Heart left ventricle (tissue), 16 donors: Measurements from ENCODE around the gene HHAT. TPM values are rescaled to one million over a fixed set of nuclear protein-coding genes. Genes with fewer than 3 reads are reported as not detected.

Source experiments
- ATAC-seq, 4 donors: fragments of 200-7000 bp; cut with Tn5 transposase; one replicate each; pipeline ENCODE4 v1.9.1; 2020 to 2022; ENCODE audit warnings: moderate library complexity in 4 of 4, mild to moderate bottlenecking in 3 of 4, moderate number of reproducible peaks in 1 of 4
- DNase-seq, 5 donors: peaks; one replicate each; pipeline ENCODE4 v3.0.0-alpha.2; 2020
- H3K27ac ChIP-seq, 12 donors: fragments of 200-600 bp; sonication (generic) in 4 of 12; one replicate each; pipeline versions ENCODE4 v1.5.0 to v1.8.0; 2016 to 2022; ENCODE audit warnings: mild to moderate bottlenecking in 2 of 12
- H3K27me3 ChIP-seq, 9 donors: fragments of 200-600 bp; sonication (generic) in 2 of 9; one replicate each; pipeline versions ENCODE4 v1.5.1 to v1.8.0; 2016 to 2022; ENCODE audit warnings: mild to moderate bottlenecking in 3 of 9
- H3K36me3 ChIP-seq, 9 donors: fragments of 200-600 bp; sonication (generic) in 2 of 9; one replicate each; pipeline versions ENCODE4 v1.5.0 to v1.8.0; 2018 to 2022; ENCODE audit warnings: mild to moderate bottlenecking in 2 of 9
- H3K4me1 ChIP-seq, 12 donors: fragments of 200-600 bp; sonication (generic) in 4 of 12; one replicate each; pipeline versions ENCODE4 v1.5.0 to v1.8.0; 2016 to 2022; ENCODE audit warnings: mild to moderate bottlenecking in 3 of 12
- H3K4me3 ChIP-seq, 12 donors: fragments of 200-600 bp; sonication (generic) in 4 of 12; one replicate each; pipeline versions ENCODE4 v1.5.0 to v1.8.0; 2017 to 2022; ENCODE audit warnings: mild to moderate bottlenecking in 9 of 12, moderate library complexity in 4 of 12
- H3K9me3 ChIP-seq, 12 donors: fragments of 200-600 bp; sonication (generic) in 4 of 12; one replicate each; pipeline versions ENCODE4 v1.5.0 to v1.8.0; 2016 to 2022; ENCODE audit warnings: mild to moderate bottlenecking in 1 of 12
- POLR2A ChIP-seq, 2 donors: fragments of 450-650 bp; IDR thresholded peaks; one replicate each; pipeline ENCODE4 v1.6.1; 2017; ENCODE audit warnings: antibody characterized with exemption in 2 of 2, mild to moderate bottlenecking in 2 of 2, moderate library complexity in 2 of 2
- WGBS, 4 donors: extraction: QIAGEN DNeasy Blood & Tissue Kit in 2 of 4; methylation state at CpG; one replicate each; pipeline versions ENCODE4 v1.1.5 to v1.1.7; 2013 to 2018; 5-methylcytosine and 5-hydroxymethylcytosine counted together
- intact Hi-C, 10 donors: fragments of 100-400 bp; cut with DNase I; formaldehyde crosslinking; loops; one replicate each; pipeline versions ENCODE4 v1.11.1 to v1.14.2; 2022
- polyA plus RNA-seq, 2 donors: library from polyadenylated mRNA; stranded (reverse); fragments of 200-250 nt; gene quantifications; one replicate each; pipeline ENCODE4 v1.2.3, GENCODE V29; 2013
- total RNA-seq, 9 donors: library from RNA; depleted of rRNA in 2 of 9; stranded (reverse); fragments of >200 nt in 2 of 9; fragmentation: NEBNext Ultra II Directional in 3 of 9; extraction: Animal tissue kit (Norgen Biotek cat#: 25700) in 3 of 9; gene quantifications; one replicate each; pipeline versions ENCODE4 v1.1.0 to v1.2.4, GENCODE V29; 2016 to 2023
- TF ChIP-seq, protein P1 (sequence below), 12 donors: fragments of 200-600 bp; sonication (generic) in 4 of 12; IDR thresholded peaks; one replicate each; pipeline versions ENCODE4 v1.5.0 to v1.8.0; 2018 to 2022; ENCODE audit warnings: antibody characterized with exemption in 12 of 12, mild to moderate bottlenecking in 5 of 12
- donor health status: ischemic (EF 13 %, LVEDD 7.1; RV severe dilation, severe dysfunction).
- donor health status: healthy with polysubstance abuse.
- donor health status: DM: no; HTN: yes; CAD: no.
- donor health status: DM: no; HTN: no; CAD: no.
- donor health status: ischemic (EF 25% LVEDD 6.9; RV normal size, moderate dysfunction).
- donor health status: ischemic (EF 25% LVEDD 5.7; RV mildly dilated, moderate dysfunction).
- donor health status: healthy.
- donor health status: DM: yes; HTN: yes; CAD: no.
- donor health status: ischemic (EF 35%, LVEDD 5.7; RV mildly dilated, moderate dysfunction).
- donor health status: nonischemic (EF 11% LVEDD 7.7; RV severe dilation, severe dysfunction).
- donor health status: DM: yes; HTN: yes; CAD: no.
- donor health status: PGD.
- donor health status: ischemic (EF 29% LVEDD 5.4; RV normal size, mild dysfunction).
- donor health status: nonischemic (EF 23%, LVEDD 6.1; RV moderate dilation, normal function).

The HHAT gene
- total and polyA plus RNA-seq, 11 donors = 0.98 to 4.7 (median 2.8) TPM

DNA sequence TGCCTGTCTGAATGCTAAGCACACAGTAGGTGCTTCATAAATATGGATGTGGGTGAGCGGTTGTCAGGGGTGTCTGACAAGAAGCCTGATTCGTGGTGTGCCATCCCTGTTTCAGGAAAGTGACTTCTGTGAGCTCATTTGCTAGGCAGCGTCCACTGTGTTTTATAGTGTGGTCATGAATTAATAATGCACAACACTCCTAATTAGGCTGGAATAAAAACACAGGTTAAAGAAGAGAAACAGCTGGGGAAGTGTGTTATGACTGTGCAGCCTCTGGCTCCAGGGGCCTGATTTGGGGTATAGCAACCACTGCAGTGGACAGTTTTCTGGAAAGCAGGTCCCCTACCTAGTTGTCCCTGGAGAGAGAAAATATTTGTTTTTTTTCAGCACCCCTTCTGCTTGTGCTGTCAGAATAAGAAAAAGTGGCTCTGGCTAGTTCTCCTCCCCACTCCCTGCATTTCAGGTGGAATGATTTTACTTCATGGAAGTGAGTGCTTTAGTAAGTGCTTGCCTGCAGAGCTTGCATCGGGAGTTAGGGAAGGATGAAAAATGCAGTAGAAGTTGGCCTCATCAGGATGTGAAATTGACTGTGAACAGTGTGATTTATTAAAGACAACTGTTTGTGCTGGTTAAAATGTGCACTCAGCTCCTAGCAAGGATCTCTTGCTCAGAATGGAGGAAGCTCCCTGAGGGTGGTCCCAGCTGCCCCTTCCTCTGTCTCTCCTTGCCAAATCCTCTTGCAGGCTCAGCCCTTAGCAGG lies 333.8 kb downstream of the HHAT start:
- no peak for TF ChIP-seq POLR2A (IDR thresholded peaks at IDR 0.05)
- TF ChIP-seq, protein P1, sequence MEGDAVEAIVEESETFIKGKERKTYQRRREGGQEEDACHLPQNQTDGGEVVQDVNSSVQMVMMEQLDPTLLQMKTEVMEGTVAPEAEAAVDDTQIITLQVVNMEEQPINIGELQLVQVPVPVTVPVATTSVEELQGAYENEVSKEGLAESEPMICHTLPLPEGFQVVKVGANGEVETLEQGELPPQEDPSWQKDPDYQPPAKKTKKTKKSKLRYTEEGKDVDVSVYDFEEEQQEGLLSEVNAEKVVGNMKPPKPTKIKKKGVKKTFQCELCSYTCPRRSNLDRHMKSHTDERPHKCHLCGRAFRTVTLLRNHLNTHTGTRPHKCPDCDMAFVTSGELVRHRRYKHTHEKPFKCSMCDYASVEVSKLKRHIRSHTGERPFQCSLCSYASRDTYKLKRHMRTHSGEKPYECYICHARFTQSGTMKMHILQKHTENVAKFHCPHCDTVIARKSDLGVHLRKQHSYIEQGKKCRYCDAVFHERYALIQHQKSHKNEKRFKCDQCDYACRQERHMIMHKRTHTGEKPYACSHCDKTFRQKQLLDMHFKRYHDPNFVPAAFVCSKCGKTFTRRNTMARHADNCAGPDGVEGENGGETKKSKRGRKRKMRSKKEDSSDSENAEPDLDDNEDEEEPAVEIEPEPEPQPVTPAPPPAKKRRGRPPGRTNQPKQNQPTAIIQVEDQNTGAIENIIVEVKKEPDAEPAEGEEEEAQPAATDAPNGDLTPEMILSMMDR (IDR thresholded peaks at IDR 0.05) = no peak
- H3K36me3 ChIP-seq = no peaks in the 10 kb centered on the region
- H3K9me3 ChIP-seq = peaks cover 0 to 6% (median 0%) of the 10 kb centered on the region in 12 donors
- H3K27ac ChIP-seq = no peak overlapping the region
- WGBS, 4 donors = 78 to 91% (median 88%) methylated on average over 4 of the region's 4 CpGs
- ATAC-seq = no peak
- H3K27me3 ChIP-seq = no peaks in the 10 kb centered on the region
- intact Hi-C loops = no loop called here
- H3K4me3 ChIP-seq = no peak overlapping the region
- DNase-seq = no peak
- H3K4me1 ChIP-seq = peaks cover 0 to 11% (median 0%) of the 10 kb centered on the region in 12 donors

DNA sequence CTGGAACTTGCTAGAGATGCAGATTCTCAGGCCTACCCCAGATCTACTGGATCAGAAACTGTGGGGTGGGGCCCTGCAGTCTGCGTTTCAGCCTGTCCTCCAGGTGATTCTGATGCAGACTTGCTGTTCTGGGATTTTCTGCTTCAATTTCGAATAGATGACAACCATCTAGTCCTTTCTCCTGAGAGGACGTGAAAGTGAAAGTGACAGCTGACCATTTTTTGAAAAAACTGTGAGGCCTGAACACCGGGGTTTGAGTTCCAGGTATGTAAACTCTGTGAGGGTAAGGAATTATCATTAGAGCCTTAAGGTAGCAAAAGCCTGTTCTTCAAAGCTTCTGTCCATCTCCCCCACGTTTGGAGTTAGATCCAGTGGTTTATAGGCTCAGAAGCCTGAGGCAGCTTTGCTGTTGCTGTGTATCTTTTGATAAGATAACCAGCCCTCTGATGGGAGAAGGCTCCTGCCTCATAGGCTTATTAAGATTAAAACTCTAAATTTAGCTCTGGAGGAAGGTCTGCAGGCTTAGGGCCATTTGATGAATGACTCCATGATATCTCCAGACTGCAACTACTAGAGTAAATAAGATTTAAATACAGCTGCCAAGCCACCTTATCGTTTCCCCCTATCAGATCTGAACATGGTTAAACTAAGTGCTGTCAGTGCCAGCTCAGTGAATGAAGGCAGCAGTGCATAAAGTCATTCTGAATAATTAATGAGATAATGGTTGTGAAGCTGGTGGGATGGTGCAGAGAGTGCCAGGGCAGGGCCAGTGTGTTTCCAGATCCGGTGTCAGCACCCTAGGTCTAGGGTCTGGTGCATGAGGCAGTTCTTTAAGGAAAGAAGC lies 335.2 kb downstream of the HHAT start:
- no peak overlapping the region for H3K4me3 ChIP-seq
- intact Hi-C loops = no loop called here
- no peaks in the 10 kb centered on the region for H3K27me3 ChIP-seq
- 45 to 51% (median 50%) methylated on average over 7 of the region's 7 CpGs for WGBS, 4 donors
- ATAC-seq (no peak), DNase-seq (no peak)
- TF ChIP-seq, protein P1 (IDR thresholded peaks at IDR 0.05) = no peak
- no peak for TF ChIP-seq POLR2A (IDR thresholded peaks at IDR 0.05)
- no peak overlapping the region for H3K27ac ChIP-seq
- H3K36me3 ChIP-seq = no peaks in the 10 kb centered on the region
- peaks cover 0 to 6% (median 0%) of the 10 kb centered on the region in 12 donors for H3K9me3 ChIP-seq
- H3K4me1 ChIP-seq = peaks cover 0 to 11% (median 0%) of the 10 kb centered on the region in 12 donors

DNA sequence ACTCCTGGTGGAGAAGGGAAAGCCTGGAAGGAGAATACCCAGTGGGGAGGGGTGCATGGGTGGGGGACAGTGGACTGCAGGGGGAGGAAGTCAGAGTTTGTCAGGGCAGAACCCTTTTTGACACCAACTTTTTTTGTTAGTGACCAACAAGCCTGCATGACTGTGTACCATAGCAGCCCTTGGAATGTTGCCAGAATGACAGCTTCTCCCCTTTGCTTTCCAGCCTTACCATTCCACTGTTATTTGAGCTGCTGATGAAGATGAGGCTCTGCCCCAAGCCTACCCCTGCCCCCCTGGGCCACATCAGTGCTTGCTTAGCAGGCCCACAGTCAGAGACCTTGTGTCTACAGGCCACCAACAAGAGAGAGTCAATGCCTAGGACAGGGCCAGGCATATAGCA lies 341.2 kb downstream of the HHAT start:
- TF ChIP-seq, protein P1 (IDR thresholded peaks at IDR 0.05) = no peak
- TF ChIP-seq POLR2A (IDR thresholded peaks at IDR 0.05) = no peak
- H3K4me3 ChIP-seq = no peak overlapping the region
- ATAC-seq (peak in 1 of 4 donors; percentile 29), DNase-seq (no peak)
- intact Hi-C loops = no loop called here
- no peaks in the 10 kb centered on the region for H3K27me3 ChIP-seq
- H3K9me3 ChIP-seq = peaks cover 0 to 10% (median 0%) of the 10 kb centered on the region in 12 donors
- no peaks in the 10 kb centered on the region for H3K4me1 ChIP-seq
- H3K27ac ChIP-seq = no peak overlapping the region
- peaks cover 0 to 4% (median 0%) of the 10 kb centered on the region in 9 donors for H3K36me3 ChIP-seq

GRCh38 chr1:210674151-210674550 lies 345.4 kb downstream of the HHAT start:
- H3K36me3 ChIP-seq = peaks cover 0 to 5% (median 0%) of the 10 kb centered on the region in 9 donors
- WGBS, 4 donors = 74 to 81% (median 77%) methylated on average over 3 of the region's 3 CpGs
- H3K27me3 ChIP-seq = no peaks in the 10 kb centered on the region
- TF ChIP-seq POLR2A (IDR thresholded peaks at IDR 0.05) = no peak
- TF ChIP-seq, protein P1 (IDR thresholded peaks at IDR 0.05) = no peak
- no peak for DNase-seq
- peaks cover 0 to 10% (median 0%) of the 10 kb centered on the region in 12 donors for H3K9me3 ChIP-seq
- ATAC-seq = no peak
- no peak overlapping the region for H3K4me3 ChIP-seq
- H3K4me1 ChIP-seq = peaks cover 0 to 6% (median 0%) of the 10 kb centered on the region in 12 donors
- H3K27ac ChIP-seq = no peak overlapping the region
- intact Hi-C loops = no loop called here
